Testis (tissue), 2 donors: ENCODE data around the gene NT5E.

Experiments
- POLR2A ChIP-seq: fragments of 450-650 bp; IDR thresholded peaks from one replicate; pipeline ENCODE4 v1.6.1; 2017; ENCODE audit warnings: antibody characterized with exemption, mild to moderate bottlenecking, moderate library complexity
- TF ChIP-seq, protein P1 (sequence below), 3 experiments: fragments of 450-650 bp in 2 of 3; fragments of 200-600 bp in 1 of 3; sonication (generic) in 1 of 3; IDR thresholded peaks; one replicate each; pipeline ENCODE4 v1.5.1; 2016 to 2019; ENCODE audit warnings: antibody characterized with exemption in 3 of 3, mild to moderate bottlenecking in 2 of 3, moderate library complexity in 1 of 3

GRCh38 chr6:85449818-85450759 lies at the start of gene NT5E:
- TF ChIP-seq, protein P1, sequence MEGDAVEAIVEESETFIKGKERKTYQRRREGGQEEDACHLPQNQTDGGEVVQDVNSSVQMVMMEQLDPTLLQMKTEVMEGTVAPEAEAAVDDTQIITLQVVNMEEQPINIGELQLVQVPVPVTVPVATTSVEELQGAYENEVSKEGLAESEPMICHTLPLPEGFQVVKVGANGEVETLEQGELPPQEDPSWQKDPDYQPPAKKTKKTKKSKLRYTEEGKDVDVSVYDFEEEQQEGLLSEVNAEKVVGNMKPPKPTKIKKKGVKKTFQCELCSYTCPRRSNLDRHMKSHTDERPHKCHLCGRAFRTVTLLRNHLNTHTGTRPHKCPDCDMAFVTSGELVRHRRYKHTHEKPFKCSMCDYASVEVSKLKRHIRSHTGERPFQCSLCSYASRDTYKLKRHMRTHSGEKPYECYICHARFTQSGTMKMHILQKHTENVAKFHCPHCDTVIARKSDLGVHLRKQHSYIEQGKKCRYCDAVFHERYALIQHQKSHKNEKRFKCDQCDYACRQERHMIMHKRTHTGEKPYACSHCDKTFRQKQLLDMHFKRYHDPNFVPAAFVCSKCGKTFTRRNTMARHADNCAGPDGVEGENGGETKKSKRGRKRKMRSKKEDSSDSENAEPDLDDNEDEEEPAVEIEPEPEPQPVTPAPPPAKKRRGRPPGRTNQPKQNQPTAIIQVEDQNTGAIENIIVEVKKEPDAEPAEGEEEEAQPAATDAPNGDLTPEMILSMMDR (IDR thresholded peaks at IDR 0.05), result no peak
- TF ChIP-seq POLR2A, result no peak
